ENCODE data around the gene MMP25.

DNA sequence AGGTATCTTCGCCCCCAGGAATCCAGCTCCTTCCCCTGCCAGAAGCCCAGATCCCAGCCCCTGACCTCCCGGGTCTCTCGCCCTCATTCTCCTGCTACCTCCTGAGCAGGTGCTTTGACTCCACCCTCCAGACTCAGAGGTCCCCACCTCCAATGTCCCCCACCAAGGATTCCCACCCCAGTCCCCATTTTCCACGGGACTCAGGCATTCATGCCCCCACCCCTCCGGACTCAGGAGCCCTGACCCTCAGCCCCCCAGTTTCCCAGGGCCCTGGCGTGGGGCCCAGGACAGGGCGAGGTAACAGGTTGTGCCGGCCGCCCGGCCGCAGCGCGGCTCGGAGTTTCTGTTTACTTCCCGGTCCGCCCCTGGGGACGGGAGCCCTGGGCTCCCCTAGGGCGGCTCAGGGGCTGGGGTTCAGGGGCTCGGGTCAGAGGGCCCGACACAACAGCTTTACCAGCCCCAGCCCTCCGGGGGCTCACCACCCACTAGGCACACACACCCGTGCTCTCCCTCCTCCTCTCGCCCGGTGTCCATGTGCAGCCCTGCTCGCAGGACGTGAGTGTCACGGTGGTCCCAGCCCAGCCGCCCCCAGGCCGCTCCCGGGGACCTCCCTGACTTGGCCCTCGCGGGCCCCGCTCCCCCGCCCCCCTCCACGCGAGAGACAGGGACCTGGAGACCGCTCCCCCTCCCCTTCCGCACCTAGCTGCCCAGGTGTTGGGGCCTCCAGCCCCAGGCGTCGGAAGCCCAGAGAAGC is 10.2 kb upstream of the MMP25 start:
- TF ChIP-seq POLR2AphosphoS5 (IDR thresholded peaks at IDR 0.05; ENCODE audit: low read depth, low read length) (no peak), TAF1 (IDR thresholded peaks at IDR 0.05; ENCODE audit: borderline replicate concordance, insufficient read depth, low read length) (no peak)
- TF ChIP-seq, protein P1, sequence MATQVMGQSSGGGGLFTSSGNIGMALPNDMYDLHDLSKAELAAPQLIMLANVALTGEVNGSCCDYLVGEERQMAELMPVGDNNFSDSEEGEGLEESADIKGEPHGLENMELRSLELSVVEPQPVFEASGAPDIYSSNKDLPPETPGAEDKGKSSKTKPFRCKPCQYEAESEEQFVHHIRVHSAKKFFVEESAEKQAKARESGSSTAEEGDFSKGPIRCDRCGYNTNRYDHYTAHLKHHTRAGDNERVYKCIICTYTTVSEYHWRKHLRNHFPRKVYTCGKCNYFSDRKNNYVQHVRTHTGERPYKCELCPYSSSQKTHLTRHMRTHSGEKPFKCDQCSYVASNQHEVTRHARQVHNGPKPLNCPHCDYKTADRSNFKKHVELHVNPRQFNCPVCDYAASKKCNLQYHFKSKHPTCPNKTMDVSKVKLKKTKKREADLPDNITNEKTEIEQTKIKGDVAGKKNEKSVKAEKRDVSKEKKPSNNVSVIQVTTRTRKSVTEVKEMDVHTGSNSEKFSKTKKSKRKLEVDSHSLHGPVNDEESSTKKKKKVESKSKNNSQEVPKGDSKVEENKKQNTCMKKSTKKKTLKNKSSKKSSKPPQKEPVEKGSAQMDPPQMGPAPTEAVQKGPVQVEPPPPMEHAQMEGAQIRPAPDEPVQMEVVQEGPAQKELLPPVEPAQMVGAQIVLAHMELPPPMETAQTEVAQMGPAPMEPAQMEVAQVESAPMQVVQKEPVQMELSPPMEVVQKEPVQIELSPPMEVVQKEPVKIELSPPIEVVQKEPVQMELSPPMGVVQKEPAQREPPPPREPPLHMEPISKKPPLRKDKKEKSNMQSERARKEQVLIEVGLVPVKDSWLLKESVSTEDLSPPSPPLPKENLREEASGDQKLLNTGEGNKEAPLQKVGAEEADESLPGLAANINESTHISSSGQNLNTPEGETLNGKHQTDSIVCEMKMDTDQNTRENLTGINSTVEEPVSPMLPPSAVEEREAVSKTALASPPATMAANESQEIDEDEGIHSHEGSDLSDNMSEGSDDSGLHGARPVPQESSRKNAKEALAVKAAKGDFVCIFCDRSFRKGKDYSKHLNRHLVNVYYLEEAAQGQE (IDR thresholded peaks at IDR 0.05; ENCODE audit: insufficient read depth in 1 of 2, low read depth in 2 of 2, low read length in 2 of 2) = no peak
